WTC11 (cell line): ENCODE results near the gene CDH13. TPM values are rescaled to one million over a fixed set of nuclear protein-coding genes. Genes with fewer than 3 reads are reported as not detected.

Source experiments
- ATAC-seq: fragments of 200-7000 bp; cut with Tn5 transposase; 2 replicates; pipeline ENCODE4 v1.10.0; 2021; ENCODE audit warnings: mild to moderate bottlenecking, moderate library complexity
- CTCF ChIA-PET: fragments of 300-600 bp; sonication (Branson Sonifier 250); formaldehyde crosslinking; loops from one replicate; lab custom pipeline; 2021; ENCODE audit warnings: antibody characterized with exemption; lab: Charles Lee
- POLR2A ChIA-PET: fragments of 350-600 bp; sonication (Branson Sonifier 250); formaldehyde crosslinking; loops from one replicate; lab custom pipeline; 2021; ENCODE audit warnings: antibody characterized with exemption; lab: Charles Lee
- DNase-seq: peaks from one replicate; pipeline ENCODE4 v3.0.0; 2021; ENCODE audit warnings: low spot score
- H3K27ac Mint-ChIP-seq: 2 replicates; pipeline ENCODE4 v1.8.0; 2021; ENCODE audit warnings: mixed read lengths
- H3K27me3 Mint-ChIP-seq: 2 replicates; pipeline ENCODE4 v1.8.0; 2021; ENCODE audit warnings: low read depth, mild to moderate bottlenecking, moderate library complexity, mixed read lengths
- H3K36me3 Mint-ChIP-seq: 2 replicates; pipeline ENCODE4 v1.8.0; 2021; ENCODE audit warnings: mixed read lengths
- H3K4me1 Mint-ChIP-seq: 2 replicates; pipeline ENCODE4 v1.8.0; 2022; ENCODE audit warnings: mixed read lengths
- H3K4me3 Mint-ChIP-seq: 2 replicates; pipeline ENCODE4 v1.8.0; 2021; ENCODE audit warnings: mild to moderate bottlenecking, moderate library complexity, mixed read lengths
- H3K9me3 Mint-ChIP-seq: 2 replicates; pipeline ENCODE4 v1.8.0; 2021; ENCODE audit warnings: mixed read lengths
- AFF4 ChIP-seq: sonication (generic); formaldehyde crosslinking; IDR thresholded peaks from 2 replicates; pipeline ENCODE4 v1.8.1; 2023; ENCODE audit warnings: mild to moderate bottlenecking, missing genetic modification reagents, borderline replicate concordance
- ARID4B ChIP-seq: sonication (generic); formaldehyde crosslinking; IDR thresholded peaks from 2 replicates; pipeline ENCODE4 v1.8.0; 2023; ENCODE audit warnings: missing genetic modification reagents, mild to moderate bottlenecking, borderline replicate concordance
- ATF3 ChIP-seq: sonication (generic); formaldehyde crosslinking; conservative IDR thresholded peaks from 2 replicates; pipeline ENCODE4 v1.8.1; 2022; ENCODE audit warnings: mild to moderate bottlenecking, missing genetic modification reagents
- CDX4 ChIP-seq: fragments of 250-450 bp; sonication (Bioruptor Pico); IDR thresholded peaks from 2 replicates; pipeline ENCODE4 v1.9.0; 2021; ENCODE audit warnings: moderate library complexity, mild to moderate bottlenecking, inconsistent platforms, borderline replicate concordance
- ELF4 ChIP-seq: sonication (generic); formaldehyde crosslinking; IDR thresholded peaks from 2 replicates; pipeline ENCODE4 v1.8.1; 2022; ENCODE audit warnings: low read depth, mild to moderate bottlenecking, moderate library complexity, missing genetic modification reagents
- ESRRA ChIP-seq: sonication (generic); formaldehyde crosslinking; IDR thresholded peaks from 2 replicates; pipeline ENCODE4 v1.8.1; 2022; ENCODE audit warnings: mild to moderate bottlenecking, missing genetic modification reagents, borderline replicate concordance
- FOXJ3 ChIP-seq: sonication (generic); formaldehyde crosslinking; IDR thresholded peaks from 2 replicates; pipeline ENCODE4 v1.9.0; 2021; ENCODE audit warnings: missing genetic modification reagents, mild to moderate bottlenecking, borderline replicate concordance
- FOXP1 ChIP-seq: sonication (generic); formaldehyde crosslinking; IDR thresholded peaks from 2 replicates; pipeline ENCODE4 v1.8.0; 2022; ENCODE audit warnings: missing genetic modification reagents, mild to moderate bottlenecking, moderate library complexity, borderline replicate concordance
- GABPB1 ChIP-seq: sonication (generic); formaldehyde crosslinking; IDR thresholded peaks from 2 replicates; pipeline ENCODE4 v1.8.1; 2023; ENCODE audit warnings: mild to moderate bottlenecking, missing genetic modification reagents
- HMGA2 ChIP-seq: fragments of 250-450 bp; sonication (Bioruptor Pico); IDR thresholded peaks from 2 replicates; pipeline ENCODE4 v1.4.0; 2021; ENCODE audit warnings: mild to moderate bottlenecking, moderate library complexity
- NR1H2 ChIP-seq: sonication (generic); formaldehyde crosslinking; IDR thresholded peaks from 2 replicates; pipeline ENCODE4 v1.9.0; 2021; ENCODE audit warnings: mild to moderate bottlenecking, moderate library complexity, missing genetic modification reagents
- NR3C1 ChIP-seq: sonication (generic); formaldehyde crosslinking; conservative IDR thresholded peaks from 2 replicates; pipeline ENCODE4 v1.8.1; 2023; ENCODE audit warnings: low read depth, mild to moderate bottlenecking, missing genetic modification reagents
- PRRX2 ChIP-seq: fragments of 250-450 bp; sonication (Bioruptor Pico); IDR thresholded peaks from 2 replicates; pipeline ENCODE4 v1.8.0; 2021; ENCODE audit warnings: mild to moderate bottlenecking
- RELA ChIP-seq: sonication (generic); formaldehyde crosslinking; IDR thresholded peaks from 2 replicates; pipeline ENCODE4 v1.8.1; 2022; ENCODE audit warnings: missing genetic modification reagents, mild to moderate bottlenecking, borderline replicate concordance
- SMAD4 ChIP-seq: sonication (generic); formaldehyde crosslinking; IDR thresholded peaks from 2 replicates; pipeline ENCODE4 v1.8.0; 2022; ENCODE audit warnings: mild to moderate bottlenecking, missing genetic modification reagents
- SP1 ChIP-seq: sonication (generic); formaldehyde crosslinking; conservative IDR thresholded peaks from 2 replicates; pipeline ENCODE4 v1.8.1; 2022; ENCODE audit warnings: missing genetic modification reagents
- TCF7 ChIP-seq: sonication (generic); formaldehyde crosslinking; IDR thresholded peaks from 2 replicates; pipeline ENCODE4 v1.8.0; 2022; ENCODE audit warnings: mild to moderate bottlenecking, low read depth, missing genetic modification reagents, moderate library complexity
- USF2 ChIP-seq: sonication (generic); formaldehyde crosslinking; IDR thresholded peaks from 2 replicates; pipeline ENCODE4 v1.8.1; 2023; ENCODE audit warnings: mild to moderate bottlenecking, missing genetic modification reagents, moderate library complexity
- ZMAT4 ChIP-seq: fragments of 250-450 bp; sonication (Bioruptor Pico); IDR thresholded peaks from 2 replicates; pipeline ENCODE4 v1.9.0; 2021; ENCODE audit warnings: mild to moderate bottlenecking
- ZNF232 ChIP-seq: sonication (generic); formaldehyde crosslinking; IDR thresholded peaks from 2 replicates; pipeline ENCODE4 v1.8.0; 2022; ENCODE audit warnings: mild to moderate bottlenecking, missing genetic modification reagents
- ZNF423 ChIP-seq: fragments of 250-450 bp; sonication (Bioruptor Pico); IDR thresholded peaks from 2 replicates; pipeline ENCODE4 v2.1.2; 2022; ENCODE audit warnings: mild to moderate bottlenecking, moderate library complexity
- ZNF425 ChIP-seq: fragments of 250-450 bp; sonication (Bioruptor Pico); conservative IDR thresholded peaks from 2 replicates; pipeline ENCODE4 v1.9.0; 2021; ENCODE audit warnings: mild to moderate bottlenecking
- ZNF512 ChIP-seq: sonication (generic); formaldehyde crosslinking; IDR thresholded peaks from 2 replicates; pipeline ENCODE4 v1.8.1; 2022; ENCODE audit warnings: missing genetic modification reagents, borderline replicate concordance
- total RNA-seq: library from RNA; stranded (reverse); gene quantifications from 3 replicates; pipeline ENCODE4 v1.2.3, GENCODE V29; 2021

CDH13 gene
- total RNA-seq, 1 experiment from 2014 or later, result 0.81 TPM

- Mint-ChIP-seq H3K36me3 (no peaks in the 10 kb centered on the region), H3K4me1 (no peaks in the 10 kb centered on the region), H3K27me3 (no peaks in the 10 kb centered on the region)
- CTCF ChIA-PET, result no interaction called here
- no peak for DNase-seq
- TF ChIP-seq ZNF425 (CRISPR knock-in tag) (no peak), ATF3 (no peak), ARID4B (no peak), ZNF512 (CRISPR knock-in tag) (no peak), NR3C1 (CRISPR knock-in tag) (no peak), TCF7 (no peak), SMAD4 (no peak), ZNF232 (no peak), ZMAT4 (CRISPR knock-in tag) (no peak), ELF4 (CRISPR knock-in tag) (no peak), CDX4 (no peak), USF2 (no peak), FOXJ3 (no peak), HMGA2 (CRISPR knock-in tag) (no peak), PRRX2 (CRISPR knock-in tag) (no peak), ESRRA (CRISPR knock-in tag) (no peak)
- TF ChIP-seq, all 79 proteins: peak for 0
- POLR2A ChIA-PET, result no interaction called here
- no peak overlapping the region for H3K4me3 Mint-ChIP-seq
- no peak overlapping the region for H3K27ac Mint-ChIP-seq
- H3K9me3 Mint-ChIP-seq, result no peaks in the 10 kb centered on the region
- no peak for ATAC-seq
Observed at GRCh38 chr16:82675300-82675699, 48.5 kb downstream of the CDH13 start.

- ATAC-seq (no peak), DNase-seq (no peak)
- Mint-ChIP-seq H3K36me3 (no peaks in the 10 kb centered on the region), H3K27ac (no peak overlapping the region), H3K27me3 (no peaks in the 10 kb centered on the region), H3K4me3 (no peak overlapping the region), H3K9me3 (no peaks in the 10 kb centered on the region), H3K4me1 (no peaks in the 10 kb centered on the region)
- ChIA-PET POLR2A (no interaction called here), CTCF (no interaction called here)
- TF ChIP-seq RELA (CRISPR knock-in tag) (no peak), AFF4 (CRISPR knock-in tag) (no peak), SP1 (CRISPR knock-in tag) (no peak), ZNF232 (no peak), NR1H2 (CRISPR knock-in tag) (no peak), GABPB1 (no peak), FOXP1 (no peak), HMGA2 (CRISPR knock-in tag) (no peak), ZNF423 (no peak)
Observed at GRCh38 chr16:82681592-82681991, 54.8 kb downstream of the CDH13 start.
